Neural progenitor cell (in vitro differentiated cells): ENCODE data around the gene PAEP.
"Not testable (repeated sequence)": the region's sequence is repeated elsewhere in the genome, so short reads cannot be mapped to it uniquely, and the experiment has no call there.

Experiments used
- EZH2 ChIP-seq: fragments of 200-600 bp; sonication (generic); IDR thresholded peaks from 2 replicates; pipeline ENCODE4 v1.6.1; 2017; ENCODE audit warnings: antibody characterized with exemption, mild to moderate bottlenecking, moderate library complexity
- EZH2phosphoT487 ChIP-seq: fragments of 200-600 bp; sonication (generic); IDR thresholded peaks from 2 replicates; pipeline ENCODE4 v1.6.1; 2017; ENCODE audit warnings: antibody characterized with exemption
- TF ChIP-seq, protein P1 (sequence below): fragments of 200-600 bp; sonication (generic); IDR thresholded peaks from 2 replicates; pipeline ENCODE4 v1.5.1; 2017; ENCODE audit warnings: antibody characterized with exemption, mild to moderate bottlenecking

DNA sequence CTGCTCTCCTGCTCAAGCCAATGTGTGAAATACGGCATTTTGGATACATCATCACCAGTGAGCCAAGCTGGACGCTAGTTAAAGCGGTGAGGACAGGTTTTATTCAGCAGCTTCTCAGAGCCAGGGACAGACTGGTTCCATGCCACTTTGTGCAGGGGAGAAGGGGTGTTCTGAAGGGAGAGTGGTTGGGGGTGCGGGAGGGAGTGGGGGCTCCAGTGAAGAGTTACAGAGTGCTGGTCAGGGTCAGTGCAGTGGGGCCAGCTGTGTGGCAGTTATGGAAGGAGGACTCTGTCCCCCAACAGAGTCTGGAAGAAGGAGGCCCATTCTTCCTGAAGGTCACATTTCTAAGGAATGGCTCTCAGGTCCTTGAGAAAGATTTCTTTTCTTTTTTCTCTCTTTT lies 26.7 kb upstream of the PAEP start:
- TF ChIP-seq, protein P1, sequence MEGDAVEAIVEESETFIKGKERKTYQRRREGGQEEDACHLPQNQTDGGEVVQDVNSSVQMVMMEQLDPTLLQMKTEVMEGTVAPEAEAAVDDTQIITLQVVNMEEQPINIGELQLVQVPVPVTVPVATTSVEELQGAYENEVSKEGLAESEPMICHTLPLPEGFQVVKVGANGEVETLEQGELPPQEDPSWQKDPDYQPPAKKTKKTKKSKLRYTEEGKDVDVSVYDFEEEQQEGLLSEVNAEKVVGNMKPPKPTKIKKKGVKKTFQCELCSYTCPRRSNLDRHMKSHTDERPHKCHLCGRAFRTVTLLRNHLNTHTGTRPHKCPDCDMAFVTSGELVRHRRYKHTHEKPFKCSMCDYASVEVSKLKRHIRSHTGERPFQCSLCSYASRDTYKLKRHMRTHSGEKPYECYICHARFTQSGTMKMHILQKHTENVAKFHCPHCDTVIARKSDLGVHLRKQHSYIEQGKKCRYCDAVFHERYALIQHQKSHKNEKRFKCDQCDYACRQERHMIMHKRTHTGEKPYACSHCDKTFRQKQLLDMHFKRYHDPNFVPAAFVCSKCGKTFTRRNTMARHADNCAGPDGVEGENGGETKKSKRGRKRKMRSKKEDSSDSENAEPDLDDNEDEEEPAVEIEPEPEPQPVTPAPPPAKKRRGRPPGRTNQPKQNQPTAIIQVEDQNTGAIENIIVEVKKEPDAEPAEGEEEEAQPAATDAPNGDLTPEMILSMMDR = not testable (repeated sequence)
- TF ChIP-seq EZH2phosphoT487, EZH2: not testable (repeated sequence)
